Mucosa of stomach (tissue), 1 donor: ENCODE data around the gene NFATC2.

ENCODE experiments used
- H3K27me3 ChIP-seq: one replicate; pipeline ENCODE4 v1.7.0; 2013; ENCODE audit warnings: mild to moderate bottlenecking, low read length; ENCODE audit not compliant: control insufficient read depth, insufficient read depth
- H3K36me3 ChIP-seq: one replicate; pipeline ENCODE4 v1.7.0; 2013; ENCODE audit warnings: low read length; ENCODE audit not compliant: control insufficient read depth, insufficient read depth
- H3K4me1 ChIP-seq: one replicate; pipeline ENCODE4 v1.7.0; 2013; ENCODE audit warnings: mild to moderate bottlenecking, low read length; ENCODE audit not compliant: control insufficient read depth, insufficient read depth
- H3K4me3 ChIP-seq: one replicate; pipeline ENCODE4 v1.7.0; 2013; ENCODE audit warnings: low read length
- H3K9ac ChIP-seq: one replicate; pipeline ENCODE4 v1.7.0; 2013; ENCODE audit warnings: mild to moderate bottlenecking, low read length, moderate library complexity
- H3K9me3 ChIP-seq: one replicate; pipeline ENCODE4 v1.7.0; 2013; ENCODE audit warnings: mild to moderate bottlenecking, low read length, moderate library complexity; ENCODE audit not compliant: control insufficient read depth
- donor health status: Pancreatic carcinoma.

The NFATC2 gene

GRCh38 chr20:51388227-51388626 lies 154.3 kb downstream of the NFATC2 start:
- Histone ChIP-seq H3K4me3 (no peak overlapping the region), H3K36me3 (no peaks in the 10 kb centered on the region), H3K9me3 (no peaks in the 10 kb centered on the region), H3K4me1 (peaks cover 3% of the 10 kb centered on the region), H3K9ac (no peak overlapping the region), H3K27me3 (no peaks in the 10 kb centered on the region)

GRCh38 chr20:51387125-51387875 lies 155.2 kb downstream of the NFATC2 start:
- Histone ChIP-seq H3K27me3 (no peaks in the 10 kb centered on the region), H3K4me1 (peaks cover 12% of the 10 kb centered on the region), H3K9ac (no peak overlapping the region), H3K36me3 (no peaks in the 10 kb centered on the region), H3K4me3 (no peak overlapping the region), H3K9me3 (no peaks in the 10 kb centered on the region)

- H3K9ac ChIP-seq: no peak overlapping the region
- H3K36me3 ChIP-seq: no peaks in the 10 kb centered on the region
- H3K4me3 ChIP-seq: no peak overlapping the region
- no peaks in the 10 kb centered on the region for H3K27me3 ChIP-seq
- peaks cover 12% of the 10 kb centered on the region for H3K4me1 ChIP-seq
- H3K9me3 ChIP-seq: no peaks in the 10 kb centered on the region
Observed at GRCh38 chr20:51386586-51386985, 155.9 kb downstream of the NFATC2 start.

- Histone ChIP-seq H3K36me3 (no peaks in the 10 kb centered on the region), H3K27me3 (no peaks in the 10 kb centered on the region), H3K4me1 (peaks cover 12% of the 10 kb centered on the region), H3K4me3 (no peak overlapping the region), H3K9me3 (no peaks in the 10 kb centered on the region), H3K9ac (no peak overlapping the region)
Observed at GRCh38 chr20:51385646-51386530, 156.6 kb downstream of the NFATC2 start.

- H3K4me3 ChIP-seq: no peak overlapping the region
- H3K9ac ChIP-seq: no peak overlapping the region
- H3K27me3 ChIP-seq: no peaks in the 10 kb centered on the region
- H3K9me3 ChIP-seq: no peaks in the 10 kb centered on the region
- peaks cover 12% of the 10 kb centered on the region for H3K4me1 ChIP-seq
- H3K36me3 ChIP-seq: no peaks in the 10 kb centered on the region
Observed at GRCh38 chr20:51384875-51385274, 157.6 kb downstream of the NFATC2 start.

GRCh38 chr20:51383891-51384510 lies 158.5 kb downstream of the NFATC2 start:
- Histone ChIP-seq H3K4me1 (peaks cover 12% of the 10 kb centered on the region), H3K36me3 (no peaks in the 10 kb centered on the region), H3K4me3 (no peak overlapping the region), H3K27me3 (no peaks in the 10 kb centered on the region), H3K9ac (no peak overlapping the region), H3K9me3 (no peaks in the 10 kb centered on the region)

- H3K36me3 ChIP-seq: no peaks in the 10 kb centered on the region
- no peaks in the 10 kb centered on the region for H3K27me3 ChIP-seq
- no peak overlapping the region for H3K9ac ChIP-seq
- no peaks in the 10 kb centered on the region for H3K9me3 ChIP-seq
- no peak overlapping the region for H3K4me3 ChIP-seq
- peaks cover 12% of the 10 kb centered on the region for H3K4me1 ChIP-seq
Observed at GRCh38 chr20:51382986-51383821, 159.3 kb downstream of the NFATC2 start.

GRCh38 chr20:51382111-51382985 lies 160.2 kb downstream of the NFATC2 start:
- Histone ChIP-seq H3K9ac (no peak overlapping the region), H3K4me1 (peaks cover 12% of the 10 kb centered on the region), H3K9me3 (no peaks in the 10 kb centered on the region), H3K36me3 (no peaks in the 10 kb centered on the region), H3K4me3 (no peak overlapping the region), H3K27me3 (no peaks in the 10 kb centered on the region)

- Histone ChIP-seq H3K9ac (no peak overlapping the region), H3K27me3 (no peaks in the 10 kb centered on the region), H3K4me3 (no peak overlapping the region), H3K36me3 (no peaks in the 10 kb centered on the region), H3K4me1 (peaks cover 12% of the 10 kb centered on the region), H3K9me3 (no peaks in the 10 kb centered on the region)
Observed at GRCh38 chr20:51381557-51381956, 161.0 kb downstream of the NFATC2 start.

GRCh38 chr20:51380401-51381385 lies 161.8 kb downstream of the NFATC2 start:
- peaks cover 12% of the 10 kb centered on the region for H3K4me1 ChIP-seq
- no peaks in the 10 kb centered on the region for H3K36me3 ChIP-seq
- H3K27me3 ChIP-seq: no peaks in the 10 kb centered on the region
- H3K9me3 ChIP-seq: no peaks in the 10 kb centered on the region
- H3K9ac ChIP-seq: no peak overlapping the region
- no peak overlapping the region for H3K4me3 ChIP-seq
